Measurements from ENCODE around the gene FGF13. TPM values are rescaled to one million over a fixed set of nuclear protein-coding genes. Genes with fewer than 3 reads are reported as not detected.

The FGF13 gene
- total RNA-seq, 1 donor from 2014 or later, result 20.7 TPM

DNA sequence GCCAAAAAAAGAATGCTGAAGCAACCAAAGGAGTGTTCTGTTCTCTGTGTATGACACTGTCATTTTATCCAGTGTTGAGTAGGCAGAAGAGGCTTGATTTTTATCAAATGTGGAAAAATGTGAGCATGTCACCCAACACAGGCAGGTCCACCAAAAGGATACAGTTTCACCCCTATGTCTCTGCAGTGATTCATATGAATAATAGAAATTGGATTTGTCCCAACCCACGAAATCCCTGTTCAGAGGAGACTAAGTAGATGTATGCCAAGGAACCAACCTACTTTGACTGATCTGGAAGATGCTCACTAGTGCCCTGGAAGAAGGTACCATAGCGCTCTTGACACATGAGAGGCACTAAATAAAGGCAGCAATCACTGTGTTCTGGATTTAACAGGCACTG lies 72.5 kb downstream of the FGF13 start:
- TF ChIP-seq, protein P1, sequence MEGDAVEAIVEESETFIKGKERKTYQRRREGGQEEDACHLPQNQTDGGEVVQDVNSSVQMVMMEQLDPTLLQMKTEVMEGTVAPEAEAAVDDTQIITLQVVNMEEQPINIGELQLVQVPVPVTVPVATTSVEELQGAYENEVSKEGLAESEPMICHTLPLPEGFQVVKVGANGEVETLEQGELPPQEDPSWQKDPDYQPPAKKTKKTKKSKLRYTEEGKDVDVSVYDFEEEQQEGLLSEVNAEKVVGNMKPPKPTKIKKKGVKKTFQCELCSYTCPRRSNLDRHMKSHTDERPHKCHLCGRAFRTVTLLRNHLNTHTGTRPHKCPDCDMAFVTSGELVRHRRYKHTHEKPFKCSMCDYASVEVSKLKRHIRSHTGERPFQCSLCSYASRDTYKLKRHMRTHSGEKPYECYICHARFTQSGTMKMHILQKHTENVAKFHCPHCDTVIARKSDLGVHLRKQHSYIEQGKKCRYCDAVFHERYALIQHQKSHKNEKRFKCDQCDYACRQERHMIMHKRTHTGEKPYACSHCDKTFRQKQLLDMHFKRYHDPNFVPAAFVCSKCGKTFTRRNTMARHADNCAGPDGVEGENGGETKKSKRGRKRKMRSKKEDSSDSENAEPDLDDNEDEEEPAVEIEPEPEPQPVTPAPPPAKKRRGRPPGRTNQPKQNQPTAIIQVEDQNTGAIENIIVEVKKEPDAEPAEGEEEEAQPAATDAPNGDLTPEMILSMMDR (IDR thresholded peaks at IDR 0.05; ENCODE audit: unreplicated experiment), result no peak
- H3K27me3 Mint-ChIP-seq, result no peaks in the 10 kb centered on the region
- peaks cover 3% of the 10 kb centered on the region for H3K9me3 Mint-ChIP-seq (ENCODE audit: low read depth)
- no peak overlapping the region for H3K4me3 Mint-ChIP-seq (ENCODE audit: low read depth)
- DNase-seq (ENCODE audit: low spot score, unreplicated experiment), result no peak
- H3K27ac Mint-ChIP-seq, result no peak overlapping the region
- H3K4me1 Mint-ChIP-seq (ENCODE audit: low read depth), result no peaks in the 10 kb centered on the region
- H3K36me3 Mint-ChIP-seq (ENCODE audit: insufficient read depth), result peaks cover 12% of the 10 kb centered on the region

Small RNA genes within 50 kb of the gene (microRNA-seq; reads per million reads assigned to microRNA genes)
- gene MIR504 (ENCODE audit: borderline number of aligned reads, unreplicated experiment), result 63.3 reads per million, percentile 50 among the genes with 10 or more reads in this experiment
